ENCODE data around the gene ZNF57. TPM values are rescaled to one million over a fixed set of nuclear protein-coding genes. Genes with fewer than 3 reads are reported as not detected.
"Not testable (repeated sequence)": the region's sequence is repeated elsewhere in the genome, so short reads cannot be mapped to it uniquely, and the experiment has no call there.

Gene ZNF57
- total RNA-seq, 1 donor from 2014 or later: 5.3 TPM

GRCh38 chr19:2902590-2903218, 2.0 kb downstream of the ZNF57 start:
- H3K9me3 Mint-ChIP-seq: no peaks in the 10 kb centered on the region
- ChIA-PET POLR2A (no interaction called here), CTCF (no interaction called here)
- TF ChIP-seq, protein P1, sequence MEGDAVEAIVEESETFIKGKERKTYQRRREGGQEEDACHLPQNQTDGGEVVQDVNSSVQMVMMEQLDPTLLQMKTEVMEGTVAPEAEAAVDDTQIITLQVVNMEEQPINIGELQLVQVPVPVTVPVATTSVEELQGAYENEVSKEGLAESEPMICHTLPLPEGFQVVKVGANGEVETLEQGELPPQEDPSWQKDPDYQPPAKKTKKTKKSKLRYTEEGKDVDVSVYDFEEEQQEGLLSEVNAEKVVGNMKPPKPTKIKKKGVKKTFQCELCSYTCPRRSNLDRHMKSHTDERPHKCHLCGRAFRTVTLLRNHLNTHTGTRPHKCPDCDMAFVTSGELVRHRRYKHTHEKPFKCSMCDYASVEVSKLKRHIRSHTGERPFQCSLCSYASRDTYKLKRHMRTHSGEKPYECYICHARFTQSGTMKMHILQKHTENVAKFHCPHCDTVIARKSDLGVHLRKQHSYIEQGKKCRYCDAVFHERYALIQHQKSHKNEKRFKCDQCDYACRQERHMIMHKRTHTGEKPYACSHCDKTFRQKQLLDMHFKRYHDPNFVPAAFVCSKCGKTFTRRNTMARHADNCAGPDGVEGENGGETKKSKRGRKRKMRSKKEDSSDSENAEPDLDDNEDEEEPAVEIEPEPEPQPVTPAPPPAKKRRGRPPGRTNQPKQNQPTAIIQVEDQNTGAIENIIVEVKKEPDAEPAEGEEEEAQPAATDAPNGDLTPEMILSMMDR (IDR thresholded peaks at IDR 0.05): no peak
- peaks cover 10% of the 10 kb centered on the region for H3K4me1 Mint-ChIP-seq
- ATAC-seq (ENCODE audit: low read depth) (no peak), DNase-seq (no peak)
- H3K27ac Mint-ChIP-seq: no peak overlapping the region
- intact Hi-C loops (cut with micrococcal nuclease): loop anchor here (5.0 kb wide), 1 partner anchor 860 kb away; the partner anchor contains the start of genes APBA3 and MRPL54
- no peak overlapping the region for H3K4me3 Mint-ChIP-seq
- H3K27me3 Mint-ChIP-seq: no peaks in the 10 kb centered on the region
- H3K36me3 Mint-ChIP-seq (ENCODE audit: low read depth): peaks cover 6% of the 10 kb centered on the region

- POLR2A ChIA-PET: not testable (repeated sequence)
These were observed 2.6 kb downstream of the ZNF57 start for GRCh38 chr19:2903326-2903725.

DNA sequence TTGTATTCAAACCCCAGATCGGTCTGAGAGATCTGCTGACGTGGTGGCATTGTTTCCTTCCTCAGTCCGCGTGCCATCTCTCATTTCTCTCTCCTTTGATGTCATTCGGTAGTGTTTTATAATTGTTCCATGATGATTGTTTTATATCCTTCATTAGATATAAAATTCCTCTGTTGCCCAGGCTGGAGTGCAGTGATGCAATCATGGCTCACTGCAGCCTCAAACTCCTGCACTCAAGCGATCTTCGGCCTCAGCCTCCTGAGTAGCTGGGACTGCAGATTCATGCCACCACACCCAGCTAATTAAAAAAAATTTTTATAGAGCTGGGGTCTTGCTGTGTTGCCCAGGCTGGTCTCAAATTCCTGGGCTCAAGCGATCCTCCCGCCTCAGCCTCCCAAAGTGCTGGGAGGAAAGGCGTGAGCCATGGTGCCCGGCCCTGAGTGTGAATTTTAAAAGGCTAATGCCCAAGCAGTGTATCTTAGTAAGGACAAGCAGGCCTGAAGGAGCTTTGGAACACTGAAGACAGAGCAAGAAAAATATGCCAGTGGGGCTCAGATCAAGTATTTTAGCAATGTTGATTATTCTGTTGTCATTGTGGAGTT, 5.3 kb downstream of the ZNF57 start:
- intact Hi-C loops (cut with micrococcal nuclease): no loop called here
- POLR2A ChIA-PET: no interaction called here
- Mint-ChIP-seq H3K4me3 (no peak overlapping the region), H3K9me3 (no peaks in the 10 kb centered on the region), H3K27me3 (no peaks in the 10 kb centered on the region), H3K27ac (no peak overlapping the region), H3K36me3 (ENCODE audit: low read depth) (no peaks in the 10 kb centered on the region), H3K4me1 (peaks cover 10% of the 10 kb centered on the region)
- ATAC-seq (ENCODE audit: low read depth) (no peak), DNase-seq (no peak)
- TF ChIP-seq, protein P1 (IDR thresholded peaks at IDR 0.05): no peak
- CTCF ChIA-PET: no interaction called here

More at GRCh38 chr19:2903326-2903725, 2.6 kb downstream of the ZNF57 start:
- H3K27ac Mint-ChIP-seq; H3K36me3 Mint-ChIP-seq (ENCODE audit: low read depth); H3K9me3 Mint-ChIP-seq; H3K4me3 Mint-ChIP-seq; H3K27me3 Mint-ChIP-seq; ATAC-seq (ENCODE audit: low read depth); DNase-seq; CTCF ChIA-PET: not testable (repeated sequence)
- intact Hi-C loops (cut with micrococcal nuclease): loop anchor here (5.0 kb wide), 1 partner anchor 859 kb away; the partner anchor contains the start of genes APBA3 and MRPL54
- H3K4me1 Mint-ChIP-seq: peaks cover 10% of the 10 kb centered on the region

DNA sequence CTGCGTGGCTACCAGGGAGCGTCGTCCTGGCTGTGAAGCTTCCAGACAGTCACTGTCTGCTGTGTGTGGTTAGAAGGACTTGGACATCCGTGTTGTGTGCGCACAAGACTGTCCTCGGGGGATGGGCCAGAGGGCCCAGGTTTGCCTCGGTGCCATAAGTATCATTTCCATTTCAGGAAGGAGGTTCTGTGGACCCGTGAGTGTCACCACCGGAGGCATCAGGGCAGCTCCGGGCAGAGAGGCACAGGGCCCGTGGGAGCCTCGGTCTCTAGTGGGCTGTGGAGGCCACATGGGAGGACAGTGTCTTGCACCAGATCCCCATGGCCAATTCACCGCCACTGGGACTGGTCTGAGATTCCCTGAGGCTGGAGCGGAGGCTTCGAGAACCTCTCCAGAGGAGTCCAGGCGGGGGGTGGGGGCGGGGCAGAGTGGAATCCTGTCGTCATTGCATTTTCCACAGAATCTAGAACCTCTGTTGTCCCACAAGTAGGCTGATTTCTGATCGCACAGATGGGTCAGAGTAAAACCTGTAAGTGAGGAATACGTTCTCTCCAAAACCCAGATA, 6.0 kb downstream of the ZNF57 start:
- DNase-seq (no peak), ATAC-seq (ENCODE audit: low read depth) (no peak)
- no peak overlapping the region for H3K4me3 Mint-ChIP-seq
- peaks cover 7% of the 10 kb centered on the region for H3K4me1 Mint-ChIP-seq
- H3K9me3 Mint-ChIP-seq: no peaks in the 10 kb centered on the region
- TF ChIP-seq, protein P1 (IDR thresholded peaks at IDR 0.05): no peak
- intact Hi-C loops (cut with micrococcal nuclease): no loop called here
- ChIA-PET CTCF (no interaction called here), POLR2A (no interaction called here)
- H3K27ac Mint-ChIP-seq: no peak overlapping the region
- no peaks in the 10 kb centered on the region for H3K36me3 Mint-ChIP-seq (ENCODE audit: low read depth)
- H3K27me3 Mint-ChIP-seq: no peaks in the 10 kb centered on the region

DNA sequence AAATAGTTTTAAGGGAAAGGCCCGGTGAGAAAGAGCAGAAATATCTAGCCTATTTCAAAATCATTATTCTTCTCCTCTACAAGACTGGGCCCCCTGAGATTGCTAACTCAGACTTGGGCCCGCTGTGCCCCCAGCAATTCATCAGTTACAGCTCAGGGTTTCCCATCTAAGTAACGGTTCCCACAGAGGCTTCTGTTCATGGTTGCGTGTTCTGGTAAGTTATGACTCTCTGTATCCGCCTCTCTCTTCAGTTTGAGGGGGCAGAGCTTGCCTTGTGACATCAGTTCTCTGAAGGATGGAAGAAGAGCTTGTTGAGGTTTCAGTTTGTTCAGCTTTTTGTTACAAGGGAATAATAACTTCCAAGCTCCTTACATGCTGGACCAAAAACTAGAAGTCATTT, 11.6 kb downstream of the ZNF57 start:
- Mint-ChIP-seq H3K27ac (no peak overlapping the region), H3K4me1 (peaks cover 5% of the 10 kb centered on the region), H3K27me3 (no peaks in the 10 kb centered on the region), H3K4me3 (no peak overlapping the region), H3K36me3 (ENCODE audit: low read depth) (peaks cover 28% of the 10 kb centered on the region), H3K9me3 (peaks cover 8% of the 10 kb centered on the region)
- intact Hi-C loops (cut with micrococcal nuclease): no loop called here
- CTCF ChIA-PET: no interaction called here
- DNase-seq (no peak), ATAC-seq (ENCODE audit: low read depth) (no peak)
- POLR2A ChIA-PET: interaction anchor here (0.6 kb wide), 1 partner anchor 202 kb away, joined by 6 read pairs; no protein-coding TSS in a partner anchor
- TF ChIP-seq, protein P1 (IDR thresholded peaks at IDR 0.05): no peak
